GM12873 (cell line): ENCODE measurements around the gene MDM4.

Experiments used
- CTCF ChIP-seq: IDR thresholded peaks from 2 replicates; pipeline ENCODE4 v1.5.1; 2012; ENCODE audit warnings: low read depth, mild to moderate bottlenecking, moderate library complexity, low read length, control low read depth; ENCODE audit not compliant: insufficient read depth; ENCODE audit errors: missing control alignments

Gene MDM4

GRCh38 chr1:204592246-204592948 lies 76.2 kb downstream of the MDM4 start:
- TF ChIP-seq CTCF, result no peak

GRCh38 chr1:204598319-204598969 lies 82.2 kb downstream of the MDM4 start:
- no peak for TF ChIP-seq CTCF

- no peak for TF ChIP-seq CTCF
These were observed 82.9 kb downstream of the MDM4 start for GRCh38 chr1:204599098-204599497.

DNA sequence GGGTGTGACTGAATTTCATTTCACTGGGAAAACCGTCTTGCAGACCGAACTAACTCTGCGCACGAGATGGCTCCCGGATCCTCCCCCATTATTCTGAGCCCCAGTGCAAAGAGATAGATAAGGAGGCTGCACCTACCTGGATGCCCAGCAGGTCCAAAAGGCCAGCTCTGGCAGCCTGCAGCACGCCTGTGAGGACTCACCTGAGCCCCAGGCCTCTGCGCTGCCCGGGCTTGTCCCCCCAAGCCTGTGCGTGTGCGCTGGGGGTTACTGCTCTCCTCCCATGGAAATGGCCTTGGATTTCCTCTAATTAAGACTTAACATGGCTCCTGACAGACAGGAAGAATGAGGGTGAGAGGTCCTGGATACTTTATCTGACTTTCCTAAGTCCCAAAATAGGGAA lies 83.4 kb downstream of the MDM4 start:
- no peak for TF ChIP-seq CTCF

- TF ChIP-seq CTCF, result no peak
These were observed 84.0 kb downstream of the MDM4 start for GRCh38 chr1:204600203-204600602.

DNA sequence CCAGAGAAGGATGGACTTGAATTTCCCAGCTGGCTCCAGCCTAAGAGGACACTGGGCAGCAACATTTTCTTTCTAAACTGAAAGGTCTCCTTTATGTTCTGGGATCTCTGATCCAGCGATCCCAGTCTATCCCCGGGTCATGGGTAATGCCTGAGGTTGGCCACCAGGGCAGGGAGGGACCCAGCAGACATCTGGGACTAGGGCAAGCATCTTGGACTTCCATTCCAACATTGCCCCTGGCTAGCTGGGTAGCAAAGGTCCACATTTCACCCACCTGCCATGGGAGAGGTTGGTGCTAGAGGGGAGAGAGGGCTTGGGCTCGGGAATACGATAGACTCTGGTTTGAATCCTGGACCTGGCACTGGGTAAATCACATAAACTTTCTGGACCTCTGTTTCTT lies 84.8 kb downstream of the MDM4 start:
- TF ChIP-seq CTCF, result peak; percentile 40

- no peak for TF ChIP-seq CTCF
These were observed 85.9 kb downstream of the MDM4 start for GRCh38 chr1:204602111-204602579.
